GM18861 (cell line): ENCODE measurements around the gene CD300C.
"Not testable (repeated sequence)": the region's sequence is repeated elsewhere in the genome, so short reads cannot be mapped to it uniquely, and the experiment has no call there.

Experiments
- ATAC-seq: cut with Tn5 transposase; IDR thresholded peaks from one replicate; pipeline ENCODE4 v1.9.1; 2021; ENCODE audit not compliant: unreplicated experiment

The CD300C gene

DNA sequence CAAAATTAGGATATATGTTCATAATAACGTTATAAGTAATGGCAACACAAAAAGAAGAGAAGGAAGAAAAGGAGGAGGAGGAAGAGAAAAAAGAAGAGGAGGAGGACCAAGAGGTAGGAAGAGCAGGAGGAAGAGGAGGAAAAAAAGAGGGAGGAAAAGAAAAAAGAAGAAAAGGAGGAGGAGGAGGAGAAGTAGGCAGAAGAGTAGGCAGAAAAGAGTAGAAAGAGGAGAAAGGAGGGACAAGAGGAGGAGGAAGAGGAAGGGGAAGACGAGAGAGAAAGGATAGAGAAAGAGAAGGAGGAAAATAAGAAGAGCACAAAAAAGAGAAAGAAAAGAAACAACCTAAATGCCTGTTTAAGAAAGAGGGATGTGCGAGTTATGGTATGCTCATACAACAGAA, 9.0 kb downstream of the CD300C start:
- no peak for ATAC-seq

DNA sequence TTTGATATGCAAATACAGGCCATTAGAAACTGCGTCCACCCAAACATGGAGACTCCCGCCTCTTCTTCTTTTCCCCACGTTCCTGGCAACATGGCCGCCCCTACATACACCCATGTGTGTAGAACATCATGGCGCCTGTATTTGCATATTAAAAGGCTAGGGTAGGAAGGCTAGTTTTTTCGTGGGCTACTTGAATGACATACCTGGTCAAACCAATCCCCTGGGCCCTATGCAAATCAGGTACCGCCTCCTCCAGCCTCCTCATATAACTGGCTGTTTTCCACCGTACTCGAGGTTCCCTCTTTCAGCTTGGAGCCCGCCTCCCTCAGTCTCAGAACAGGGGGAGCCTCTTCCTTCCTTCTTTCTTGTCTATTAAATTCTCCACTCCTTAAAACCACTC, 13.8 kb downstream of the CD300C start:
- no peak for ATAC-seq

DNA sequence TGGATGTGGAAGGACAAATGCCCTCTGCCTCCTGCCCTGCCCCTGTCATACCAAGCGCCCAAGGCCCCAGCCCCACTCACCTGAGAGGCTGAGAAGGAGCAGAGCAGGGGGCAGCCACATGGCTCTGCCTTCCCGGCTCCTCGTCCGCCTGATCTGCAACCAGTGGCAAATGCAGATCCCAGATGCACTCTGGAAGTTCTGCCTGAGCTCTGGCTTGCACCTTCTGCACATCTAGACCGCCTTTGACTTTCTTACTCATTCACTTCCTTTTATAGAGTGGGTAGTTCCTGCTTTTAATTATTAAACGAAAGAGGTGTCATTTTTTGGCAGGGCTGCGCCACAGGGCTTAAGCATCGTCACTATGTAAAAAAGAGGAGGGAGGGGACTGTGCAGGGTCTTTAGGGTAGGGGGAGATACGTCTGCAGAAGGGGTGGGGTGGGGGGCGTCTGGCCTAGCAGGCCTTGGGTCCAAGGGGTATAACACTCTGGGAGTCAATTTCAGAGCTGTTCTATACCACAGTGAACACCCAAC, 14.6 kb downstream of the CD300C start, which contains the start of gene CD300LB:
Gene CD300LB (minus strand): TSS at position 245 of the 531 bp plus-strand sequence. CDS start 125 bp downstream, at position 120.
- no peak for ATAC-seq

DNA sequence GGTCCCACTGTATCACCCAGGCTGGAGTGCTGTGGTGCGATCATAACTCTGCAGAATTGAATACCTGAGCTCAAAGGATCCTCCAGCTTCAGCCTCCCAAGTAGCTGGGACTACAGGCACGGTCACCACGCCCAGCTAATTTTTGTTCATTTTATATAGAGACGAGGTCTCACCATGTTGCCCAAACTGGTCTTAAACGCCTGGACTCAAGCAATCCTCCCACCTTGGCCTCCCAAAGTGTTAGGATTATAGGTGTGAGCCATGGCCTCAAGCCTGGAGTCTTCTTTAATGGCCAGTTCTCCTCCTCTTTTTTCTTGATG, 15.1 kb downstream of the CD300C start:
- ATAC-seq = no peak

DNA sequence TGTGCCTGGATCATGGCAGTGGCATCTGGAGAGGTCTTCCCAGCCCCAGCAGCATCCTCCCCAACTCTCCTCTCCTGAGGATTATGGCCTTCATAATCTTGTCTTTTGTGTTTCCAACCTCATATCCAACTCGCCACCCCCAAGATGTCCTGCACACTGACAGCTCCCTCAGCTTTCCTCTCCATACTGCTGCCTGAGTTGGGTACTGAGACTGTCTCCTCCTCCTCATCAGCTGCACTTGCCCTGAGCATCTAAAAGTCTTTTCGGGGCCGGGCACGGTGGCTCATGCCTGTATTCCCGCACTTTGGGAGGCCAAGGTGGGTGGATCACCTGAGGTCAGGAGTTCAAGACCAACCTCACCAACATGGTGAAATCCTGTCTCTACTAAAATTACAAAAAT, 16.7 kb downstream of the CD300C start:
- no peak for ATAC-seq

DNA sequence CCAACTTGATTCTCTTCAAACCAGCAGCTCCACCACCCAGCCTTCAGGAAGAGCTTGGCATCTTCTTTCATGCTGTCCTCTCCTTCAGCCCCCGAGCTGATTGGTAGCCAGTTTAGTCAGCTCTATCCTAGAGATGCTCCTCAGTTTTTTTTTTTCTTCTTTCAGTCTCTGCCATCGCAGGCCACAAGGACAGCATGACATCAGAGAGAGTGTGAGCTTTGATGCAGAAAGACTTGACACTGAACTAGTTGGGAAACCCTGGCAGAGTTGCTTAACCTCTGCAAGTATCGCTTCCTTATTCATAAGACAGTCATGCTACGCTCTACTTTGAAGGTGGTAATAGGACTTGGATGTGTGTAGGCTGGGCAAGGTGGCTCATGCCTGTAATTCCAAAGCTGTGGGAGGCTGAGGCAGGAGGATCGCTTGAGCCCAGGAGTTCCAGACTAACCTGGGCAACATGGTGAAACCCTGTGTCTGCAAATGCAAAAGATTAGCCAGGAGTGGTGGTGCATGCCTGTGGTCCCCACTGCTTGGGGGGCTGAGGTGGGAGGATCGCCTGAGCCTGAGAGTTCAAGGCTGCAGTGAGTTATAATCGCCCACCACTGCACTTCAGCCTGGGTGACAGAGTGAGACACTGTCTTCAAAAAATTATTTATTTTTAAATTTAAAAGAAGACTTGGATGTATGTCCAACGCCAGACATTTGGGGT, 17.3 kb downstream of the CD300C start:
- peak; percentile 81 for ATAC-seq

DNA sequence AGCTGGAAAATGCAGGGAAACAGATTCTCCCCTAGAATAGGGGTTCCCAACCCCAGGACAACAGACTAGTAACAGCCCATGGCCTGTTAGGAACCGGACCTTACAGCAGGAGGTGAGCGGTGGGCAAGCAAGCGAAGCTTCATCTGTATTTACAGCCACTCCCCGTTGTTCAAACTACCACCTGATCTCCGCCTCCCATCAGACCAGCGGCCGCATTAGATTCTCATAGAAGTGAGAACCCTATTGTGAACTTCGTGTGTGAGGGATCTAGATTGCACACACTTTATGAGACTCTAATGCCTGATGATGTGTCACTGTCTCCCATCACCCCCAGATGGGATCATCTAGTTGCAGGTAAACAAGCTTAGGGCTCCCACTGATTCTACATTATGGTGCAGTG, 18.2 kb downstream of the CD300C start:
- no peak for ATAC-seq

DNA sequence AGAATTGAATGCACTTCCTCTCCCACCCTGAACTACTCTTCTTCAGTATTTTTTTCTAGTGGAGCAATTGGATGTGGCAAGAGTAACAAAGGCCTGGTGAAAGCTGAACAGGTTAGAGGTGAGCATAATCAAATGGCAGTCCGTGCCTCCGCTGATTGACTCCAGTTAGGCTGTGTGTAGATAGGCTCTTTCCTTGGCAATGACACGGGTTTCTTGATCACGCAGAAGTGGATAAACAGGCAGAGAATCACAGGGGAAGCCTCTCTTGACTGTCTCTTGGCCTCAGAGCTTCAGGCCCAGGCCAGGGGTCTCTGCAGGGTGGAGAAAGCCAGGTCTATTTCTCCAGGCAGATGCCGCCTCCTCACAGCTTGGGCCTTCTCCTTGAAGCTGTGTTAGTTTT, 18.8 kb downstream of the CD300C start:
- no peak for ATAC-seq

DNA sequence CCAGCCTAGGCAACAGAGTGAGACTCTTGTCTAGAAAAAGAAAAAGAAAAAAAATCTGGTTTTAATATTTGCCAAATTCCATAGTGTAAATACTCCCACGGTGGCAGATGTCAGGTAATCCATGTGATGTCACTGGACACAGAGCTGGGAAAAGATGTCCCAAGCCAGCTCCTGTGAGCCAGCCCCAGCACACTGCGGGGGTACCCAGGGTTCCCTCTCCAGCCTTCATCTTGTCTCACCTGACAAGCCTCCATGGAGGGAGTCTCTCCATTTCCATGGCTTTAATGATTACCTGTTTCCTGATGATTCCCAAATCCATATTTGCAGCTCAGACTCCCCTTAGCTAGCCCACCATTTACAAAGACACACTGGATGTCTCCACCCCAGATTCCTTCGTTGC, 19.2 kb downstream of the CD300C start:
- no peak for ATAC-seq

DNA sequence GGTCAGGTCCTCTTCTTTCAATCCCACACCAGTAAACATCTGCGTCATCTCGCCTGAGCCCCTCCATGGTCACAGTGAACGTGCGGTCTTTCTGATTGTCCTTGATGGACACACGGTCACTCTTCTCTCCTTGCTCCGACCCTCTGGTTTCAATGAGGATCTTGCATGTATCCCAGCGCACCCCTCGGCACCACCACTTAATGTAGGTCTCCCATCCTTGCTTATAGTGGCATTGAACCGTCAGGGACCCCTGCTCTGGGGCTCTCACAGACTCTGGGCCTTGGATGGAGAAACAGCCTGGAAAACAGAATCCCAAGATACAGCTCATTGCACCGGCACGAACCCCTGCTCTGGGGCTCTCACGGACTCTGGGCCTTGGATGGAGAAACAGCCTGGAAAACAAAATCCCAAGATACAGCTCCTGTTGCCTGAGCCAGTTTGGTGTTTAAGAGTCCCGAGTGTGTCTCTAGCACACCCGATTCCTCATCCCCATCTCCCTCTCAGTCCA, 20.1 kb downstream of the CD300C start:
- no peak for ATAC-seq

DNA sequence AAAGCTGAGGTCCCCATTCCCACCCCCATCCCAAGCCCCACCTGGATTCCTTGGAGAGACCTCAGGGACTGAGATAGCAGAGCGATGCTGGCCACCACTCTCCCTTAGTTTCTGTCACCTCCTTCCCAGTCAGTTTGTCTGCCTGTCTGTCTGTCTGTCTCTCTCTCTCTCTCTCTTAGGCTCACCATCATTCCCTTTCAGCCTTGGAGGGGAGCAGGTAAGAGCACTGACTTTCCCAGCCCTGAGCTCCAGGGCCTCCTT, 20.5 kb downstream of the CD300C start:
- ATAC-seq = no peak

DNA sequence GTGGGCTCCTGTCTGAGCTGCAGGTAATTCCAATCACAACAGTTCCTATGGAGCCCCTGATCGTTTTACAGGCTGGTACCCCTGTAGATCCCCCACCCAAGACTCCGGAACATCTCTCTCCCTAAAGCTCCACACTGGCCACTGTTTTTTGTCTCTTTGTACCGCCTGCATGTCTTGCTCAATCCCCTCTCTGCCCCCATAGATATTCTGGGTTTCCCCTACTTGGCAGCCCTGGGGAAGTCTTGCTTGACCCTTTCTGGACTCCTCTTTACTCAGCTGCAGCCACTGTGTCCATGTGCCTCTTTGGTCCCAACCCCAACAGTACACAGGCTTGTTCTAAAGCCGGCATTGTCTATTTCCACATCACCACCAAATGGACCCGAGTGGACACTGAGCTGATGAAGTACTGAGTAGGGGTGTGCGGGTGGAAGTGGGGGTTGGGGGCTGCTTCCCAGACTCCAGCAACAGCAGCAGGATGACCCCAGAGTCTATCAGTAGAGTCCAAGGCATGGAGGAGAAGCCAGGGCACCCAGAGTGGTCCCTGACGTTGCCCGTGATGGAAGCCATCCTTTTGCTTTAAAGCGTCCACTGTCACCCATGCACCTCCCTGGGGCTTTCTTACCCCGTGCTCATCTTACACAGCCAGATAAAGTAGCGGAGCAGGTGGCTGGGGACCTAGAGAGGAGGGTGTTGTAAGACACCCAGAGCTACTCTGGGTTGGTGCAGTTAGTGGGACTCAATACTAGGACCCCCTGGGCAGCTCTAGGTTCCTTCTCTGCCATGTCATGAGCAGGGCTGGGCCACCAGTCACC, 21.1 kb downstream of the CD300C start:
- no peak for ATAC-seq

DNA sequence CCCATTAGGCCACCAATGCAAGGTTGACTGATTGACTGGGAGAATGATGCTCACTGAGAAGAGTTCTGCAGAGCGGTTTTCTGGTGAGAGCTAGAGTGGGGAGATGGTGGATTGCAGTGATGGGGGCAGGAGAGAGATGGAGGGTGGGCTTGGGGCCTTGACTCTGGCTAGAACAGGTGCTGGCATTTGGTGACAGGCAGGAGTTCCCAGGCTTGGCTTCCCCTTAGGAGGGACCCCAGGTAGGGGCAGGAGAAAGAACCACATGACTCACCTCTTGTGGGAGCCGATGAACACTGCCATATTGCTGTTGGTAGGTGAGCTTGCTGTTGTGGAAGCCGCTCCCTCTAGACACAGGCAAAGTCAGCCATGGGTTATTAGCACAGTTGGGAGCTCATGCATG, 22.6 kb downstream of the CD300C start:
- no peak for ATAC-seq

DNA sequence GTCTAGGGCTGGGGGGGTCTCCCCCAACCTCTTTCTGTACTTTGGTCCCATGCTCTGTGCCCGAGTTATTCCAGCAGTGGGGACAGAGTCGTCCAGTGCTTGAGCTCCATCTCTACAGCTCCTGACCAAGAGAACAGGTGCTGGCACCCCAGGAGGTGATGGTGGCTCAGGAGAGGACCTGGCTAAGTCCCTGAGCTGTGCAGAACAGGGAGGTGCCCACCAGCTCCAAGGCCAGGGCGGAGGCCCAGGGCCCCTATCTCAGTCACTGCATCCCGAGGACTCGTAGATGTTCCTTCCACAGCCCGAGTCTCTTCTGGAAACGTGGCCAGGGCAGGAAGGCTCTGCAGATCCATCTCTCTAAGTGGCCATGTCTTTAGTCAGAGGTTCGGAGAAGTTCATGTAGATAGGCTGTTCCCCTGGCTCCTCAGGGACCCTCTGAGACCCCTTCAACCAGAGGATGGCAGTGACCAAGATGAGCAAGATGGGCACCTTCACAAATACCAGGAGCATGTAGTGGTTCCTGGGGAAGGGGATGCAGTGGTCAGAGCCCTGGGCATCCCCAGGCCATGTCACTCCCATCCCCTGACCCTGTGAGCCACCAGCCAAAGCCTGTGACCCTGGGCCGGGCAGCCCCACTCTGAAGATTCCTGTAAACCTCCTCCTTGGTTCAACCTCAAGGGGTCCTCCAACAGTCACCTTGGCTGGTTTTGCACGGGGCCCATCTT, 23.4 kb downstream of the CD300C start:
- ATAC-seq = no peak

DNA sequence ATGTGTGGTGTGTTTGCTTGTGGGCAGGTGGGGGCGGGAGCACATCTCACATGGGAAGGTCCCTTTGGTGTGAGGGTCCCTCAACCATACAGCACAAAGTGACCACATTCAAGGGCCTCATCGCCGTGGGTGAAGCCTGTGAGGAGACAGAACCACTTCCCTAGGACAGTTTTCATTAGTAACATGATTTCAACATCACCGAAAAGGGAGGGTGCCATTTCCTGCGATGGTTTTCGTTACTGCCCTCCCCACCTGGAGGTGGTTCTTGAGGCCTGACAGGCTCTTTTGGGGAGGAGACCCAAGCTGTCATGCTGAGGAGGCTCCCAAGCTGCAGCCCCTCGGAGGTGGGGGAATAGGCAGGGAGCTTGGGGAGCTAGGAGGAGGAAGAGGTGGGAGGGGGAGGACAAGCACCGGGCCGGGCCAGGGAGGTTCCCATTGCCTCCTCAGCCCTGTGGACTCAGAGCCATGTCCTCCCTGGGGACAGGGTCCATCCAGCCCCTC, 24.2 kb downstream of the CD300C start:
- no peak for ATAC-seq

DNA sequence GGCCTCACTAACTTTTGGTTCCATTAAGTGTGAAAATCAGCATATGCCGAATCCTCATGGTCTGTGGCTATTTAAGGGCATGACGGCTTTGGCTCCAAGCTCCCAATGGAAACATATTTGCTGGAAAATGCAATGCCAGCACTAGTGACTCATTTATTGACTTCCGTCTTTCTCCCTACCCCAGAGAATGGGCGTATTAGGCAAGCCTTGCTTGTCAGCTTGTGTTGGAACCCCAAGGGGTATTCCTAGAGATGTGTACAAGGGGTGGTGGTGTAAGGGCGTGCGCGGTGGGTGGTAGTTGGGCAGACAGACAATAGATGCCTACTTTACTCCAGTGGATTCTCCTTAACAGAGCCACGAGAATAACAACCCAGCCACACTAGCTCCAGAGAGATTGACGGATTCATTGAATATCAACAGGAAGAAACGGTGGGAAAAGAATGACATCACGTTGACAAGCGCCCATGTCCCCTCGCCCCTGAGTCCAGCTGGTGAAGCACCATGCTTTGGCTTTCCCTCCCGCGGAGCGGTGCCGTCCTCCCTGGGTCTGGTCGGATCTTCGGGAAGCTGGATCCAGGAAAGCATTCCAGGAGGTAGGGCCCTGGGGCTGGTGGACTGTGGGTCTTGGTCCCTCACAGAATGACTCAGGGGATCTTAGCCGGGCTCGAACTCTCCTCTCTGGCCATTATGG, 25.0 kb downstream of the CD300C start:
- no peak for ATAC-seq

DNA sequence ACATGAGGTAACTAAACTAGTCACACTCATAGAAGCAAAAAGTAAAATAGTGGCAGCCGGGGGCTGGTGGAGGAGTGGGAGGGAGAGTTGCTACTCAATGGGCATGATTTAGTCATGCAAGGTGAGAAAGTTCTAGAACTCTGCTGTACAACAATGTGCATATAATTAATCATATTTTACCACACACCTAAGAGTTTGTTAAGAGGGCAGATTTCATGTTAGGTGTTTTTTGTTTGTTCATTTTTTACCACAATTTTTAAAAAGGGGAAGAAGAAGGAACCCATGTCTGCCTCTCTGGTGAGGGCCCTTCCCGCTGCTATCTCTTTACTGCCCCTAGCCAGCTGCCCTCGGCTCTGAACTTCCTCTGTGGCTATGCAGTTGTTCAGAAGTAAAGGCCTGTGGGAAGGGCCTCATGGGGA, 25.9 kb downstream of the CD300C start:
- no peak for ATAC-seq

DNA sequence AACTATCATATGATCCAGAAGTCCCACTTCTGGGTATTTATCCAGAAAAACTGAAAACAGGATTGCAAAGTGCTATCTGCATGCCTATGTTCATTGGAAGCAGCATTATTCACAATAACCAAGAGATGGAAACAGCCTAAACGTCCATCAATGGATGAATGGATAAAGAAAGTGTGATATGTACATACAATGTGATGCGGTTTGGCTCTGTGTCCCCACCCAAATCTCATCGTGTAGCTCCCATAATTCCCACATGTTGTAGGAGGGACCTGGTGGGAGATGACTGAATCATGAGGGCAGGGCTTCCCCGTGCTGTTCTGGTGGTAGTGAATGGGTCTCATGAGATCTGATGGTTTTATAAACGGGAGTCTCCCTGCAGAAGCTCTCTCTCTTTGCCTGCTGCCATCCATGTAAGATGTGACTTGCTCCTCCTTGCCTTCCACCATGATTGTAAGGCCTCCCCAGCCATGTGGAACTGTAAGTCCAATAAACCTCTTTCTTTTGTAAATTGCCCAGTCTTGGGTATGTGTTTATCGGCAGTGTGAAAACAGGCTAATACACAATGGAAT, 27.4 kb downstream of the CD300C start:
- not testable (repeated sequence) for ATAC-seq

DNA sequence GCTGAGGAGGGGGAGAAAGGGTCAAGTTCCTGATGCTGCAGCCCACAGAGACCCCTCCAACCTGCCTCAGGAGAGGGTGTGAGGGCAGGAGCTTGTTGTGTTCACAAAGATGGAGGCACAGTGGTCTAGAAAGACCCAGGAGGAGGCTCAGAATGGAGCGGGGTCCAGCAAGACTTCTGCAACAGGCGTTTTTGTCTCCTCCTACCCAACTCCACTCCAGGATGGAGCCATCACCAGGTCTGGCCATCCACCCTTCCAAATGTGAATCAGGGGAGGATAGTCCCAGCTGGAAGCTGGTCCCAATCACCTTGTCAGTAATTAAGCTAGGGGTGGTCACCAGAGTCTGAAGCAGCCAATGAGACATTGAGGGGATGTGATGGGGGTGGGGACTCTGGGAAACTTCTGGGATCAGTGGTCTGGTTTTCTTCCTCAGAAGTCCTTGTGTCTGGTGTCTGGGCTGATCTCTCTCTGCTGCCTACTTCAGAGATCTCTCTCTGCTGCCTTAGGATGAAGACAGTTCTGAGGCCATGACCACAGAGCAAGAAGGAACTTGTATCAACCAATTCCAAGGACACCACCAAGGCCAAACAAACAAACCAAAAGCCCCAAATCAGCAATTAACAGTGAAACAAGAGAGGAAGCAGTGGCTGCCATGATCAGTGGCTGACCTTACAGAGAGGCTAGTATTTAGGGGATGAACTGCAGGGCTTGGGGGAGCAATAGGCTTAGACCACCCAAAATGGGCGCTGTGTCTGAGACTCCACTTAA, 29.2 kb downstream of the CD300C start:
- no peak for ATAC-seq

DNA sequence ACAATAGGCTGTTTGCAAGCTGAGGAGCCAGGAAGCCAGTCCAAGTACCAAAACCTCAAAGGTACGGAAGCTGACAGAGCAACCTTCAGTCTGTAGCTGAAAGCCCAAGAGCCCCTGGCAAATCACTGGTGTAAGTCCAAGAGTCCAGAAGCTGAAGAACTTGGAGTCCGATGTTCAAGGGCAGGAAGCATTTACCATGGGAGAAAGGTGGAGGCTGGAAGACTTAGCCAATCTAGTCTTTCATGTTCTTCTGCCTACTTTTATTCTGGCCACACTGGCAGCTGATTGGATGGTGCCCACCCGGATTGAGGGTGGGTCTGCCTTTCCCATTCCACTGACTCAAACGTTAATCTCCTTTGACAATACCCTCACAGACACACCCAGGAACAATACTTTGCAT, 30.0 kb downstream of the CD300C start:
- no peak for ATAC-seq
